Measurements from ENCODE around the gene AGMO. TPM values are rescaled to one million over a fixed set of nuclear protein-coding genes. Genes with fewer than 3 reads are reported as not detected.
"Not testable (repeated sequence)": the region's sequence is repeated elsewhere in the genome, so short reads cannot be mapped to it uniquely, and the experiment has no call there.

The AGMO gene
- total RNA-seq, 3 donors from 2014 or later, result not detected

GRCh38 chr7:15305002-15305600, 256.7 kb downstream of the AGMO start:
- Mint-ChIP-seq H3K9me3 (no peaks in the 10 kb centered on the region), H3K27me3 (ENCODE audit: low read depth) (no peaks in the 10 kb centered on the region), H3K4me1 (ENCODE audit: low read depth) (no peaks in the 10 kb centered on the region), H3K36me3 (ENCODE audit: insufficient read depth) (no peaks in the 10 kb centered on the region), H3K4me3 (no peak overlapping the region)
- DNase-seq (no peak), ATAC-seq (no peak)

- Mint-ChIP-seq H3K9me3 (no peaks in the 10 kb centered on the region), H3K27me3 (ENCODE audit: low read depth) (no peaks in the 10 kb centered on the region), H3K4me1 (ENCODE audit: low read depth) (no peaks in the 10 kb centered on the region), H3K4me3 (no peak overlapping the region), H3K36me3 (ENCODE audit: insufficient read depth) (no peaks in the 10 kb centered on the region)
- DNase-seq (no peak), ATAC-seq (no peak)
Observed at GRCh38 chr7:15303357-15303756, 258.5 kb downstream of the AGMO start.

- not testable (repeated sequence) for H3K4me1 Mint-ChIP-seq (ENCODE audit: low read depth); ATAC-seq; H3K4me3 Mint-ChIP-seq; DNase-seq; H3K9me3 Mint-ChIP-seq; H3K27me3 Mint-ChIP-seq (ENCODE audit: low read depth); H3K36me3 Mint-ChIP-seq (ENCODE audit: insufficient read depth)
Observed at GRCh38 chr7:15300986-15301385, 260.8 kb downstream of the AGMO start.

GRCh38 chr7:15292138-15292537, 269.7 kb downstream of the AGMO start:
- Mint-ChIP-seq H3K4me1 (ENCODE audit: low read depth) (no peaks in the 10 kb centered on the region), H3K36me3 (ENCODE audit: insufficient read depth) (no peaks in the 10 kb centered on the region), H3K4me3 (no peak overlapping the region), H3K27me3 (ENCODE audit: low read depth) (no peaks in the 10 kb centered on the region), H3K9me3 (peaks cover 3% of the 10 kb centered on the region)
- no peak for DNase-seq
- no peak for ATAC-seq

- no peak for ATAC-seq
- no peaks in the 10 kb centered on the region for H3K36me3 Mint-ChIP-seq (ENCODE audit: insufficient read depth)
Observed at GRCh38 chr7:15291699-15292098, 270.1 kb downstream of the AGMO start.

GRCh38 chr7:15288741-15289140, 273.1 kb downstream of the AGMO start:
- no peaks in the 10 kb centered on the region for H3K4me1 Mint-ChIP-seq (ENCODE audit: low read depth)
- DNase-seq (no peak), ATAC-seq (no peak)
- H3K27me3 Mint-ChIP-seq (ENCODE audit: low read depth), result no peaks in the 10 kb centered on the region
- peaks cover 11% of the 10 kb centered on the region for H3K9me3 Mint-ChIP-seq
- no peak overlapping the region for H3K4me3 Mint-ChIP-seq
- H3K36me3 Mint-ChIP-seq (ENCODE audit: insufficient read depth), result no peaks in the 10 kb centered on the region

More at GRCh38 chr7:15291699-15292098, 270.1 kb downstream of the AGMO start:
- Mint-ChIP-seq H3K9me3 (peaks cover 3% of the 10 kb centered on the region), H3K4me3 (no peak overlapping the region), H3K27me3 (ENCODE audit: low read depth) (no peaks in the 10 kb centered on the region), H3K4me1 (ENCODE audit: low read depth) (no peaks in the 10 kb centered on the region)
- no peak for DNase-seq

GRCh38 chr7:15284396-15284795, 277.4 kb downstream of the AGMO start:
- ATAC-seq, result no peak
- Mint-ChIP-seq H3K36me3 (ENCODE audit: insufficient read depth) (no peaks in the 10 kb centered on the region), H3K9me3 (peaks cover 16% of the 10 kb centered on the region), H3K4me1 (ENCODE audit: low read depth) (no peaks in the 10 kb centered on the region), H3K27me3 (ENCODE audit: low read depth) (no peaks in the 10 kb centered on the region), H3K4me3 (no peak overlapping the region)
- DNase-seq, result no peak

- no peaks in the 10 kb centered on the region for H3K27me3 Mint-ChIP-seq (ENCODE audit: low read depth)
- H3K4me3 Mint-ChIP-seq, result no peak overlapping the region
- DNase-seq (no peak), ATAC-seq (no peak)
- H3K36me3 Mint-ChIP-seq (ENCODE audit: insufficient read depth), result no peaks in the 10 kb centered on the region
- H3K9me3 Mint-ChIP-seq, result peaks cover 37% of the 10 kb centered on the region
- no peaks in the 10 kb centered on the region for H3K4me1 Mint-ChIP-seq (ENCODE audit: low read depth)
Observed at GRCh38 chr7:15280078-15280733, 281.6 kb downstream of the AGMO start.

- H3K4me1 Mint-ChIP-seq (ENCODE audit: low read depth), result no peaks in the 10 kb centered on the region
- no peaks in the 10 kb centered on the region for H3K27me3 Mint-ChIP-seq (ENCODE audit: low read depth)
- DNase-seq, result no peak
- H3K36me3 Mint-ChIP-seq (ENCODE audit: insufficient read depth), result no peaks in the 10 kb centered on the region
- H3K4me3 Mint-ChIP-seq, result no peak overlapping the region
- peaks cover 40% of the 10 kb centered on the region for H3K9me3 Mint-ChIP-seq
- no peak for ATAC-seq
Observed at GRCh38 chr7:15279640-15280039, 282.2 kb downstream of the AGMO start.

GRCh38 chr7:15257689-15258088, 304.1 kb downstream of the AGMO start:
- no peaks in the 10 kb centered on the region for H3K36me3 Mint-ChIP-seq (ENCODE audit: insufficient read depth)
- no peaks in the 10 kb centered on the region for H3K4me1 Mint-ChIP-seq (ENCODE audit: low read depth)
- ATAC-seq (no peak), DNase-seq (no peak)
- H3K4me3 Mint-ChIP-seq, result no peak overlapping the region
- H3K27me3 Mint-ChIP-seq (ENCODE audit: low read depth), result no peaks in the 10 kb centered on the region
- H3K9me3 Mint-ChIP-seq, result peaks cover 23% of the 10 kb centered on the region

GRCh38 chr7:15252181-15252580, 309.6 kb downstream of the AGMO start:
- Mint-ChIP-seq H3K9me3 (peaks cover 3% of the 10 kb centered on the region), H3K4me3 (no peak overlapping the region), H3K27me3 (ENCODE audit: low read depth) (no peaks in the 10 kb centered on the region), H3K4me1 (ENCODE audit: low read depth) (no peaks in the 10 kb centered on the region), H3K36me3 (ENCODE audit: insufficient read depth) (no peaks in the 10 kb centered on the region)
- ATAC-seq, result no peak
- no peak for DNase-seq

- Mint-ChIP-seq H3K4me3 (no peak overlapping the region), H3K27me3 (ENCODE audit: low read depth) (no peaks in the 10 kb centered on the region), H3K4me1 (ENCODE audit: low read depth) (no peaks in the 10 kb centered on the region), H3K36me3 (ENCODE audit: insufficient read depth) (no peaks in the 10 kb centered on the region), H3K9me3 (no peaks in the 10 kb centered on the region)
- DNase-seq (no peak), ATAC-seq (no peak)
Observed at GRCh38 chr7:15248514-15248913, 313.3 kb downstream of the AGMO start.

- Mint-ChIP-seq H3K4me1 (ENCODE audit: low read depth) (no peaks in the 10 kb centered on the region), H3K36me3 (ENCODE audit: insufficient read depth) (no peaks in the 10 kb centered on the region), H3K9me3 (no peaks in the 10 kb centered on the region), H3K4me3 (no peak overlapping the region), H3K27me3 (ENCODE audit: low read depth) (no peaks in the 10 kb centered on the region)
- DNase-seq, result no peak
- ATAC-seq, result no peak
Observed at GRCh38 chr7:15245831-15246230, 316.0 kb downstream of the AGMO start.

- Mint-ChIP-seq H3K4me1 (ENCODE audit: low read depth) (no peaks in the 10 kb centered on the region), H3K9me3 (no peaks in the 10 kb centered on the region), H3K36me3 (ENCODE audit: insufficient read depth) (no peaks in the 10 kb centered on the region), H3K4me3 (no peak overlapping the region), H3K27me3 (ENCODE audit: low read depth) (no peaks in the 10 kb centered on the region)
- ATAC-seq (no peak), DNase-seq (no peak)
Observed at GRCh38 chr7:15239801-15240200, 322.0 kb downstream of the AGMO start.

- Mint-ChIP-seq H3K4me3 (no peak overlapping the region), H3K27me3 (ENCODE audit: low read depth) (no peaks in the 10 kb centered on the region), H3K36me3 (ENCODE audit: insufficient read depth) (no peaks in the 10 kb centered on the region), H3K4me1 (ENCODE audit: low read depth) (no peaks in the 10 kb centered on the region), H3K9me3 (peaks cover 8% of the 10 kb centered on the region)
- DNase-seq, result no peak
- no peak for ATAC-seq
Observed at GRCh38 chr7:15236952-15237351, 324.9 kb downstream of the AGMO start.
